HG03558 (cell line): ENCODE measurements around the gene NF2.
"Not testable (repeated sequence)": the region's sequence is repeated elsewhere in the genome, so short reads cannot be mapped to it uniquely, and the experiment has no call there.

ENCODE experiments used
- ATAC-seq: cut with Tn5 transposase; IDR thresholded peaks from one replicate; pipeline ENCODE4 v1.9.1; 2021; ENCODE audit warnings: moderate number of reproducible peaks; ENCODE audit not compliant: unreplicated experiment; ENCODE audit errors: extremely low read depth

The NF2 gene

GRCh38 chr22:29603358-29604075 is at the start of gene NF2:
Gene NF2 (plus strand): TSS chr22:29603633. CDS start chr22:29603999, 366 bp downstream.
- ATAC-seq: peak; percentile 92

- no peak for ATAC-seq
Observed at GRCh38 chr22:29555065-29555644, 48.3 kb upstream of the NF2 start.

GRCh38 chr22:29559030-29559429 is 44.4 kb upstream of the NF2 start:
- no peak for ATAC-seq

GRCh38 chr22:29559853-29560252 is 43.6 kb upstream of the NF2 start:
- no peak for ATAC-seq

- ATAC-seq: no peak
Observed at GRCh38 chr22:29563652-29564460, 39.6 kb upstream of the NF2 start.

GRCh38 chr22:29566513-29566912 is 36.9 kb upstream of the NF2 start:
- not testable (repeated sequence) for ATAC-seq

GRCh38 chr22:29567338-29567737 is 36.1 kb upstream of the NF2 start:
- ATAC-seq: no peak

GRCh38 chr22:29569011-29569678 is 34.3 kb upstream of the NF2 start:
- ATAC-seq: no peak

GRCh38 chr22:29570456-29570855 is 33.0 kb upstream of the NF2 start:
- ATAC-seq: no peak

GRCh38 chr22:29570912-29571549 is 32.4 kb upstream of the NF2 start:
- no peak for ATAC-seq

- ATAC-seq: no peak
Observed at GRCh38 chr22:29574762-29575450, 28.5 kb upstream of the NF2 start.

- ATAC-seq: no peak
Observed at GRCh38 chr22:29578462-29579200, 24.8 kb upstream of the NF2 start.

GRCh38 chr22:29580200-29580810 is 23.1 kb upstream of the NF2 start:
- ATAC-seq: no peak

- ATAC-seq: no peak
Observed at GRCh38 chr22:29581799-29582198, 21.6 kb upstream of the NF2 start.

- ATAC-seq: no peak
Observed at GRCh38 chr22:29584975-29585374, 18.5 kb upstream of the NF2 start.

- not testable (repeated sequence) for ATAC-seq
Observed at GRCh38 chr22:29586193-29586705, 17.2 kb upstream of the NF2 start.

- no peak for ATAC-seq
Observed at GRCh38 chr22:29587938-29588699, 15.3 kb upstream of the NF2 start.

GRCh38 chr22:29593923-29594322 is 9.5 kb upstream of the NF2 start:
- no peak for ATAC-seq
